IMR-90 (cell line): ENCODE data around the gene EXD1. TPM values are rescaled to one million over a fixed set of nuclear protein-coding genes. Genes with fewer than 3 reads are reported as not detected.

ENCODE experiments used
- ATAC-seq: fragments of 200-7000 bp; cut with Tn5 transposase; 2 replicates; pipeline ENCODE4 v1.9.1; 2020; ENCODE audit warnings: low read depth, mild to moderate bottlenecking, moderate library complexity
- BruUV-seq: library from RNA; stranded (reverse); fragments of 400-500 nt; replicated peaks from 2 replicates; lab custom pipeline; 2021; lab: Mats Ljungman, UMichigan
- CTCF ChIA-PET: fragments of 300-600 bp; formaldehyde crosslinking; extraction: SDS; loops from one replicate; lab custom pipeline; 2021; ENCODE audit warnings: antibody characterized with exemption; lab: Yijun Ruan, JAX
- POLR2A ChIA-PET: fragments of 300-600 bp; sonication (Branson Sonifier 250); formaldehyde crosslinking; loops from one replicate; lab custom pipeline; 2022; ENCODE audit warnings: antibody characterized with exemption; ENCODE audit not compliant: unreplicated experiment; lab: Charles Lee
- DNase-seq: peaks from one replicate; pipeline ENCODE4 v3.0.0; 2013
- H2AFZ ChIP-seq: replicated peaks from 2 replicates; pipeline ENCODE3; 2013; ENCODE audit warnings: low read length, mild to moderate bottlenecking; ENCODE audit not compliant: poor library complexity
- H2AK5ac ChIP-seq: 2 replicates; pipeline ENCODE4 v1.6.1; 2013; ENCODE audit warnings: low read depth, low read length, inconsistent platforms
- H2AK9ac ChIP-seq: replicated peaks from 2 replicates; pipeline ENCODE3; 2013; ENCODE audit warnings: mild to moderate bottlenecking, low read depth, low read length, moderate library complexity; ENCODE audit not compliant: poor library complexity
- H2BK120ac ChIP-seq: 2 replicates; pipeline ENCODE4 v1.6.1; 2013; ENCODE audit warnings: low read depth, low read length, inconsistent platforms
- H2BK15ac ChIP-seq: 3 replicates; pipeline ENCODE4 v1.6.1; 2013; ENCODE audit warnings: low read depth, low read length, inconsistent platforms
- H2BK20ac ChIP-seq: 2 replicates; pipeline ENCODE4 v1.6.1; 2013; ENCODE audit warnings: low read depth, mild to moderate bottlenecking, inconsistent platforms, low read length, moderate library complexity
- H2BK5ac ChIP-seq: 2 replicates; pipeline ENCODE4 v1.6.1; 2013; ENCODE audit warnings: mild to moderate bottlenecking, low read depth, low read length, inconsistent platforms; ENCODE audit not compliant: poor library complexity, severe bottlenecking
- H3K14ac ChIP-seq: replicated peaks from 2 replicates; pipeline ENCODE4 v1.6.1; 2013; ENCODE audit warnings: low read depth, low read length, inconsistent platforms
- H3K18ac ChIP-seq: 2 replicates; pipeline ENCODE4 v1.6.1; 2013; ENCODE audit warnings: low read depth, low read length, control low read depth
- H3K23ac ChIP-seq: 2 replicates; pipeline ENCODE4 v1.6.1; 2013; ENCODE audit warnings: low read depth, low read length, inconsistent platforms
- H3K27ac ChIP-seq: 2 replicates; pipeline ENCODE4 v1.5.1; 2013; ENCODE audit warnings: mild to moderate bottlenecking, control low read depth, low read length; ENCODE audit not compliant: insufficient read depth
- H3K27me3 ChIP-seq: 2 replicates; pipeline ENCODE4 v1.6.1; 2013; ENCODE audit warnings: low read length; ENCODE audit not compliant: control insufficient read depth, insufficient read depth
- H3K36me3 ChIP-seq: 2 replicates; pipeline ENCODE4 v1.6.1; 2013; ENCODE audit warnings: low read length, mixed read lengths; ENCODE audit not compliant: control insufficient read depth, insufficient read depth
- H3K4ac ChIP-seq: 2 replicates; pipeline ENCODE4 v1.6.1; 2013; ENCODE audit warnings: low read depth, low read length, inconsistent platforms
- H3K4me1 ChIP-seq: 2 replicates; pipeline ENCODE4 v1.6.1; 2013; ENCODE audit warnings: low read length, mixed read lengths; ENCODE audit not compliant: control insufficient read depth, insufficient read depth
- H3K4me2 ChIP-seq: 2 replicates; pipeline ENCODE4 v1.6.1; 2013; ENCODE audit warnings: low read depth, mild to moderate bottlenecking, control low read depth, low read length, moderate library complexity
- H3K4me3 ChIP-seq: 2 replicates; pipeline ENCODE4 v1.5.1; 2013; ENCODE audit warnings: low read depth, mild to moderate bottlenecking, control low read depth, low read length, moderate library complexity; ENCODE audit not compliant: insufficient read depth
- H3K56ac ChIP-seq: 2 replicates; pipeline ENCODE4 v1.6.1; 2013; ENCODE audit warnings: low read length, inconsistent platforms; ENCODE audit not compliant: insufficient read depth; ENCODE audit errors: extremely low read depth
- H3K79me1 ChIP-seq, 2 experiments: 2 replicates each; pipeline ENCODE4 v1.6.1; 2013; ENCODE audit warnings: low read length in 2 of 2, inconsistent platforms in 1 of 2, low read depth in 1 of 2
- H3K9ac ChIP-seq: 2 replicates; pipeline ENCODE4 v1.6.1; 2013; ENCODE audit warnings: low read depth, low read length, control low read depth
- H3K9me1 ChIP-seq: 2 replicates; pipeline ENCODE4 v1.6.1; 2013; ENCODE audit warnings: low read length, inconsistent platforms; ENCODE audit not compliant: insufficient read depth
- H3K9me3 ChIP-seq: 2 replicates; pipeline ENCODE4 v1.6.1; 2013; ENCODE audit warnings: low read length; ENCODE audit not compliant: control insufficient read depth, insufficient read depth
- H4K20me1 ChIP-seq: 2 replicates; pipeline ENCODE4 v1.6.1; 2013; ENCODE audit warnings: low read length, inconsistent platforms; ENCODE audit not compliant: insufficient read depth
- H4K5ac ChIP-seq: 2 replicates; pipeline ENCODE4 v1.6.1; 2013; ENCODE audit warnings: mild to moderate bottlenecking, low read depth, low read length, control low read depth
- H4K8ac ChIP-seq, 2 experiments: 2 replicates each; pipeline ENCODE4 v1.6.1; 2013; ENCODE audit warnings: low read depth in 2 of 2, low read length in 2 of 2, control low read depth in 1 of 2, inconsistent platforms in 1 of 2
- H4K91ac ChIP-seq: 2 replicates; pipeline ENCODE4 v1.6.1; 2013; ENCODE audit warnings: low read depth, low read length, inconsistent platforms; ENCODE audit not compliant: insufficient read depth
- BHLHE40 ChIP-seq: fragments of 150-350 bp; IDR thresholded peaks from 2 replicates; pipeline ENCODE4 v1.6.1; 2016; ENCODE audit warnings: mild to moderate bottlenecking, low read depth, low read length
- CEBPB ChIP-seq: IDR thresholded peaks from 2 replicates; pipeline ENCODE4 v1.6.1; 2012; ENCODE audit warnings: low read depth, low read length, improper control_type of control experiment
- CHD1 ChIP-seq: IDR thresholded peaks from 2 replicates; pipeline ENCODE4 v1.6.1; 2012; ENCODE audit warnings: low read depth, low read length, improper control_type of control experiment
- MAFK ChIP-seq: IDR thresholded peaks from 2 replicates; pipeline ENCODE4 v1.6.1; 2012; ENCODE audit warnings: low read depth, low read length, improper control_type of control experiment
- MAZ ChIP-seq: IDR thresholded peaks from 2 replicates; pipeline ENCODE4 v1.6.1; 2012; ENCODE audit warnings: low read depth, mild to moderate bottlenecking, low read length, improper control_type of control experiment, moderate library complexity, borderline replicate concordance
- POLR2A ChIP-seq: IDR thresholded peaks from 2 replicates; pipeline ENCODE4 v1.6.1; 2012; ENCODE audit warnings: mild to moderate bottlenecking, low read depth, low read length
- RCOR1 ChIP-seq: IDR thresholded peaks from 2 replicates; pipeline ENCODE4 v1.6.1; 2012; ENCODE audit warnings: mild to moderate bottlenecking, low read length, improper control_type of control experiment; ENCODE audit not compliant: insufficient replicate concordance
- WGBS, 2 experiments: methylation state at CpG; one replicate each; pipeline versions ENCODE4 v1.1.5 to v1.1.7; 2013; ENCODE audit warnings: missing lambda C conversion rate in 2 of 2; ENCODE audit not compliant: insufficient read length in 1 of 2; ENCODE audit errors: extremely low coverage in 2 of 2; 5-methylcytosine and 5-hydroxymethylcytosine counted together
- dilution Hi-C: fragments of 300-500 bp; cut with HindIII; formaldehyde crosslinking; loops from one replicate; pipeline ENCODE4 v1.14.3; 2018; ENCODE audit warnings: low sequenced_read_pairs; ENCODE audit not compliant: unreplicated experiment
- in situ Hi-C: fragments of 300-500 bp; cut with MboI; formaldehyde crosslinking; loops from 3 replicates; pipeline ENCODE4 v1.14.3; 2019; ENCODE audit warnings: low sequenced_read_pairs, inconsistent platforms, mixed read lengths
- intact Hi-C: fragments of 100-400 bp; cut with micrococcal nuclease; formaldehyde crosslinking; loops from 2 replicates; pipeline ENCODE4 v1.10.0; 2022
- polyA plus RNA-seq, 3 experiments: library from polyadenylated mRNA; depleted of rRNA; stranded (reverse); fragments of >200 nt; gene quantifications; 2 replicates each; pipeline ENCODE4 v1.2.3, GENCODE V29; 2012; ENCODE audit warnings: low replicate concordance in 1 of 3
- total RNA-seq: library from RNA; depleted of rRNA; stranded (reverse); fragments of >200 nt; gene quantifications from 2 replicates; pipeline ENCODE4 v1.2.3, GENCODE V29; 2012
- TF ChIP-seq, protein P1 (sequence below): conservative IDR thresholded peaks from 2 replicates; pipeline ENCODE4 v1.5.1; 2012; ENCODE audit warnings: mild to moderate bottlenecking, low read depth, low read length, improper control_type of control experiment
- TF ChIP-seq, protein P2 (sequence below): fragments of 150-350 bp; IDR thresholded peaks from 2 replicates; pipeline ENCODE4 v1.6.1; 2016; ENCODE audit warnings: low read depth, mild to moderate bottlenecking, low read length, moderate library complexity, borderline replicate concordance

The EXD1 gene
- total and polyA plus RNA-seq, 2 of the 4 experiments (the other 2 are of a cell fraction), result not detected

DNA sequence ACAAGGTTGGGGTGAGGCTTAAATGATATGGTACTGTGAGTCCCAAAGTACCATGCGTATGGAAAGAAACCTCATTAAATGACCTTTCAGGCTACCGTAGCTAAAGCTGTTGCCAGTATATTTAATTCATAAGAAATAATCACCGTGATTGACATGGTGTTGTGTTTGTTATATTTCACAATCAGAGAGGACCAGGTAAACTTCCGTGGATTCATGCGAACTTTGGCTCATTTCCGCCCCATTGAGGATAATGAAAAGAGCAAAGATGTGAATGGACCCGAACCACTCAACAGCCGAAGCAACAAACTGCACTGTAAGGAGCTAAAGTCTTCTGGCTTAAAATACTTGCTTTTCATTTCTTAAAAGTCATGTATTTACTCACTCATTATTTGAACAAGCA, 32.0 kb upstream of the EXD1 start:
- peaks cover 5% of the 10 kb centered on the region; the same call in 1 of the 2 replicates for H3K9me1 ChIP-seq

More for the DNA sequence above, 32.0 kb upstream of the EXD1 start:
- H3K36me3 ChIP-seq, result peaks cover 8% of the 10 kb centered on the region
- H3K18ac ChIP-seq, result no peak overlapping the region
- H2BK20ac ChIP-seq, result no peak overlapping the region
- in situ Hi-C loops, result no loop called here
- H3K4me2 ChIP-seq, result no peak overlapping the region
- H3K9ac ChIP-seq, result no peak overlapping the region
- no peaks in the 10 kb centered on the region for H3K27me3 ChIP-seq
- TF ChIP-seq, protein P1, sequence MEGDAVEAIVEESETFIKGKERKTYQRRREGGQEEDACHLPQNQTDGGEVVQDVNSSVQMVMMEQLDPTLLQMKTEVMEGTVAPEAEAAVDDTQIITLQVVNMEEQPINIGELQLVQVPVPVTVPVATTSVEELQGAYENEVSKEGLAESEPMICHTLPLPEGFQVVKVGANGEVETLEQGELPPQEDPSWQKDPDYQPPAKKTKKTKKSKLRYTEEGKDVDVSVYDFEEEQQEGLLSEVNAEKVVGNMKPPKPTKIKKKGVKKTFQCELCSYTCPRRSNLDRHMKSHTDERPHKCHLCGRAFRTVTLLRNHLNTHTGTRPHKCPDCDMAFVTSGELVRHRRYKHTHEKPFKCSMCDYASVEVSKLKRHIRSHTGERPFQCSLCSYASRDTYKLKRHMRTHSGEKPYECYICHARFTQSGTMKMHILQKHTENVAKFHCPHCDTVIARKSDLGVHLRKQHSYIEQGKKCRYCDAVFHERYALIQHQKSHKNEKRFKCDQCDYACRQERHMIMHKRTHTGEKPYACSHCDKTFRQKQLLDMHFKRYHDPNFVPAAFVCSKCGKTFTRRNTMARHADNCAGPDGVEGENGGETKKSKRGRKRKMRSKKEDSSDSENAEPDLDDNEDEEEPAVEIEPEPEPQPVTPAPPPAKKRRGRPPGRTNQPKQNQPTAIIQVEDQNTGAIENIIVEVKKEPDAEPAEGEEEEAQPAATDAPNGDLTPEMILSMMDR, result no peak
- no peak for TF ChIP-seq POLR2A
- no peak for TF ChIP-seq MAZ
- no peak for TF ChIP-seq CHD1
- TF ChIP-seq, protein P2, sequence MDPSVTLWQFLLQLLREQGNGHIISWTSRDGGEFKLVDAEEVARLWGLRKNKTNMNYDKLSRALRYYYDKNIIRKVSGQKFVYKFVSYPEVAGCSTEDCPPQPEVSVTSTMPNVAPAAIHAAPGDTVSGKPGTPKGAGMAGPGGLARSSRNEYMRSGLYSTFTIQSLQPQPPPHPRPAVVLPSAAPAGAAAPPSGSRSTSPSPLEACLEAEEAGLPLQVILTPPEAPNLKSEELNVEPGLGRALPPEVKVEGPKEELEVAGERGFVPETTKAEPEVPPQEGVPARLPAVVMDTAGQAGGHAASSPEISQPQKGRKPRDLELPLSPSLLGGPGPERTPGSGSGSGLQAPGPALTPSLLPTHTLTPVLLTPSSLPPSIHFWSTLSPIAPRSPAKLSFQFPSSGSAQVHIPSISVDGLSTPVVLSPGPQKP, result no peak
- 0 out of 2 replicates have a peak, but pooled peaks have one; percentile 19 for TF ChIP-seq CEBPB
- TF ChIP-seq RCOR1, result no peak
- TF ChIP-seq MAFK, result no peak
- no peak for TF ChIP-seq BHLHE40
- no TSS peak for BruUV-seq
- DNase-seq (no peak), ATAC-seq (no peak)
- no peak overlapping the region for H2AK5ac ChIP-seq
- intact Hi-C loops, result no loop called here
- H3K23ac ChIP-seq, result no peak overlapping the region
- H2BK120ac ChIP-seq, result no peak overlapping the region
- no peak overlapping the region for H2BK15ac ChIP-seq
- H4K8ac ChIP-seq, result no peak overlapping the region
- no peak overlapping the region for H2BK5ac ChIP-seq
- no peaks in the 10 kb centered on the region for H4K20me1 ChIP-seq
- no peak overlapping the region for H2AFZ ChIP-seq
- H3K79me1 ChIP-seq, result peaks cover 0 to 6% of the 10 kb centered on the region in 2 experiments; a peak in 3 of 4 replicates
- POLR2A ChIA-PET, result no interaction called here
- 100% methylated on average over 5 of the region's 8 CpGs; no CpG with 5 or more reads in 1 of the 2 experiments for WGBS, 2 experiments
- no peak overlapping the region for H3K14ac ChIP-seq
- no peak overlapping the region for H3K4me3 ChIP-seq
- dilution Hi-C loops, result no loop called here
- no peak overlapping the region for H4K5ac ChIP-seq
- no peak overlapping the region for H3K56ac ChIP-seq
- no peak overlapping the region for H2AK9ac ChIP-seq
- H3K4ac ChIP-seq, result no peak overlapping the region
- no peak overlapping the region for H3K27ac ChIP-seq
- CTCF ChIA-PET, result no interaction called here
- no peaks in the 10 kb centered on the region for H3K9me3 ChIP-seq
- H3K4me1 ChIP-seq, result peaks cover 1% of the 10 kb centered on the region
- no peak overlapping the region for H4K91ac ChIP-seq
